T-helper 2 cell treated with Interferon-gamma antibody and Interleukin-4, amounts not matched to agents 5 μg/mL and 100 μg/mL, for 36 hours (primary cell): ENCODE results near the gene TRPM3.

Source experiments
- DNase-seq: peaks from one replicate; pipeline ENCODE4 v3.0.0; 2021; ENCODE audit warnings: low spot score
- H3K27ac Mint-ChIP-seq: one replicate; pipeline ENCODE4 v1.8.0; 2021; ENCODE audit warnings: mild to moderate bottlenecking, mixed read lengths
- H3K27me3 Mint-ChIP-seq: one replicate; pipeline ENCODE4 v1.8.0; 2021; ENCODE audit warnings: low read depth, mixed read lengths
- H3K36me3 Mint-ChIP-seq: one replicate; pipeline ENCODE4 v1.8.0; 2021; ENCODE audit warnings: low read depth, mixed read lengths
- H3K4me1 Mint-ChIP-seq: one replicate; pipeline ENCODE4 v1.8.0; 2021; ENCODE audit warnings: low read depth, mixed read lengths
- H3K4me3 Mint-ChIP-seq: one replicate; pipeline ENCODE4 v1.8.0; 2022; ENCODE audit warnings: mild to moderate bottlenecking, moderate library complexity, mixed read lengths
- H3K9me3 Mint-ChIP-seq: one replicate; pipeline ENCODE4 v1.8.0; 2021; ENCODE audit warnings: mixed read lengths

TRPM3 gene

GRCh38 chr9:70625078-70625477 is 496.3 kb downstream of the TRPM3 start:
- no peak overlapping the region for H3K27ac Mint-ChIP-seq
- H3K4me1 Mint-ChIP-seq: peaks cover 4% of the 10 kb centered on the region
- H3K27me3 Mint-ChIP-seq: peaks cover 11% of the 10 kb centered on the region
- no peaks in the 10 kb centered on the region for H3K36me3 Mint-ChIP-seq
- H3K9me3 Mint-ChIP-seq: no peaks in the 10 kb centered on the region
- DNase-seq: no peak
- H3K4me3 Mint-ChIP-seq: no peak overlapping the region

- Mint-ChIP-seq H3K4me3 (no peak overlapping the region), H3K4me1 (no peaks in the 10 kb centered on the region)
- DNase-seq: no peak
Observed at GRCh38 chr9:70618784-70619183, 502.6 kb downstream of the TRPM3 start.

DNA sequence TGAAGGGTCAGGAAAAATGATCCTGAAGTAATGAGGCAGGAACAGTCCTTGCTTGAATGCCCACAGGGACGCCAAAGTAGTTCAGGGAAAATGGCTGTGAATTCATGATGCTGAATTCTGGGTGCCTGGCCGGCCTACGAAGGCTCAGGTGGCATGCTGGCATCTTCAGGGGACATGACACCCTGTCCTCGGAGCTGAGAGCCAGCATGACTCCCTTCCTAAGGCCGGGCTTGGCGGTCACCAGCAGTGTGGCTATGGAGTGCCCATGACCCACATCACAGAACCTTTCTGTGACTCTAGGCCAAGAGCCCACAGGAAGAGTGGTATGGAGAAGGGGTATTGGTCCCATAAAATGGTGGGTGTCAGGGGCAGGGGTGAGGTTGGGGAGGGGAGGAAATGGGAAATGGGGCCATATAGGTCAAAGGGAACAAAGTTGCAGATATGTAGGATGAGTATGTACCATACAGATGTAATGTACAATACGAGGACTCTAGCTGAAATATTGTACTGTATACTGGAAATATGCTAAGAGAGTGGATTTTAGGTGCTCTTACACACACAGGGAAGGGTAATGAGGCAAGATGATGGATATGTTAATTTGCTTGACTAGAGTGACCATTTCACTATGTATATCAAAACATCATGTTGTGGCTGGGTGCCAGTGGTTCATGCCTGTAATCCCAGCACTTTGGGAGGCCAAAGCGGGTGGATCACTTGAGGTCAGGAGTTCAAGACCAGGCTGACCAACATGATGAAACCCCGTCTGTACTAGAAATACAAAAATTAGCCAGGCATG is 504.2 kb downstream of the TRPM3 start:
- no peak overlapping the region for H3K27ac Mint-ChIP-seq
- H3K27me3 Mint-ChIP-seq: peaks cover 3% of the 10 kb centered on the region
- no peaks in the 10 kb centered on the region for H3K36me3 Mint-ChIP-seq

More at GRCh38 chr9:70618784-70619183, 502.6 kb downstream of the TRPM3 start:
- Mint-ChIP-seq H3K36me3 (no peaks in the 10 kb centered on the region), H3K27me3 (no peaks in the 10 kb centered on the region), H3K9me3 (no peaks in the 10 kb centered on the region), H3K27ac (no peak overlapping the region)

GRCh38 chr9:70616228-70616990 is 505.0 kb downstream of the TRPM3 start:
- H3K9me3 Mint-ChIP-seq: no peaks in the 10 kb centered on the region
- no peak overlapping the region for H3K27ac Mint-ChIP-seq
- no peak for DNase-seq
- no peak overlapping the region for H3K4me3 Mint-ChIP-seq
- H3K36me3 Mint-ChIP-seq: no peaks in the 10 kb centered on the region
- peaks cover 3% of the 10 kb centered on the region for H3K27me3 Mint-ChIP-seq
- no peaks in the 10 kb centered on the region for H3K4me1 Mint-ChIP-seq

More for the DNA sequence above, 504.2 kb downstream of the TRPM3 start:
- Mint-ChIP-seq H3K9me3 (no peaks in the 10 kb centered on the region), H3K4me3 (no peak overlapping the region), H3K4me1 (no peaks in the 10 kb centered on the region)
- no peak for DNase-seq

DNA sequence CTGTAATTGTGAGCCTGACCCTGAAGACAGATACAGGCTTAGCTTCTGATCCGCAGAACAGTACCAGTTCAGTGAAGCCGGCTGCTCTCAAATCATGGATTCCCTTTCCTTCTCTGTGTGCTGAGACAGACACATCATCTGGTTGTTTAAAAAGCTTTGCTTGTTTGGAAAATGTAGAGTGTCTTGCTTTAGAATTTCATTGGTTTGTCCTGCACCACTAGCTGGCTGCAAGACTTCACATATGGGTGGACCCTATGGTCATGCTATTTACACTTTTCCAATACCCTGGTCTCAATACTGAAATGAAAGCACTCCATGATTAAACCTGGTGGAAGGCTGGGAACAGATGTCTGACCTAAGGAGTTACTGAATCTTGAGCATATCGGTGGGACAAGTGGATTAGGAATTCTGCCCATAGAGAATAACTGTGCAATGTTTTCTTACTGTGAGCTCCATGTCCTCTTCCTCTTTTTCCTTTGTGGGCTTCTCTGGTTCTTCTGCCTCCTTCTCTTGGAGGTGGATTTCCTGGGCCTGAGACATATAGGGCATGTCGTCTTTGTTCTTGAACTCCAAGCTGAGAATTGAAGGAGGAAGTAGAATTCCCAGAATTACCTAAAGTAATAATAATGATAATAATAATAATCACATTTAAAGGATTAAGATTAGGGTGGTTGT is 505.8 kb downstream of the TRPM3 start:
- Mint-ChIP-seq H3K4me3 (no peak overlapping the region), H3K36me3 (no peaks in the 10 kb centered on the region), H3K27ac (no peak overlapping the region), H3K27me3 (peaks cover 3% of the 10 kb centered on the region), H3K4me1 (no peaks in the 10 kb centered on the region), H3K9me3 (no peaks in the 10 kb centered on the region)
- no peak for DNase-seq

GRCh38 chr9:70614786-70615463 is 506.5 kb downstream of the TRPM3 start:
- Mint-ChIP-seq H3K4me3 (no peak overlapping the region), H3K4me1 (no peaks in the 10 kb centered on the region), H3K9me3 (no peaks in the 10 kb centered on the region), H3K36me3 (no peaks in the 10 kb centered on the region), H3K27me3 (peaks cover 3% of the 10 kb centered on the region), H3K27ac (no peak overlapping the region)
- DNase-seq: no peak

- Mint-ChIP-seq H3K9me3 (no peaks in the 10 kb centered on the region), H3K4me1 (no peaks in the 10 kb centered on the region), H3K4me3 (no peak overlapping the region), H3K27me3 (peaks cover 3% of the 10 kb centered on the region), H3K36me3 (no peaks in the 10 kb centered on the region), H3K27ac (no peak overlapping the region)
- no peak for DNase-seq
Observed at GRCh38 chr9:70613024-70613768, 508.2 kb downstream of the TRPM3 start.

DNA sequence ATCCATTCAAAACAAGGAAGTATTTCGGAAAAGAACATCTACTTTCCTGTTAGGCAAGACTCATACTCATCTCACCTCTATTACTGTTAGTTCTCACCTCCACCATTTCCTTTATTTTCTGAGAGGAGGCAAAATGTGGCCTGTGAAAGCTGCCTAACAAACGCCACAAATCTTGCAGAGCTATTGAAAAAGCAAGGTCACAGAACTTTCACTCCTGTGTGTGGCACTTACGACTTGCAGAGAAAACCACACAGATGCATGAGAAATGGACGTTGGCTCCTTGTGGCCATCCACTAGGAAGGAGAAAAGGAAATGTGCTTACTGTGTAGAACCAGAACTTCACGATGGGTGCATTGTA is 511.2 kb downstream of the TRPM3 start:
- no peaks in the 10 kb centered on the region for H3K4me1 Mint-ChIP-seq
- H3K27ac Mint-ChIP-seq: no peak overlapping the region
- DNase-seq: no peak
- no peaks in the 10 kb centered on the region for H3K9me3 Mint-ChIP-seq
- peaks cover 3% of the 10 kb centered on the region for H3K27me3 Mint-ChIP-seq
- no peak overlapping the region for H3K4me3 Mint-ChIP-seq
- no peaks in the 10 kb centered on the region for H3K36me3 Mint-ChIP-seq

GRCh38 chr9:70609542-70610286 is 511.7 kb downstream of the TRPM3 start:
- Mint-ChIP-seq H3K4me1 (no peaks in the 10 kb centered on the region), H3K27me3 (peaks cover 3% of the 10 kb centered on the region), H3K36me3 (no peaks in the 10 kb centered on the region), H3K27ac (no peak overlapping the region), H3K9me3 (no peaks in the 10 kb centered on the region), H3K4me3 (no peak overlapping the region)
- DNase-seq: no peak

DNA sequence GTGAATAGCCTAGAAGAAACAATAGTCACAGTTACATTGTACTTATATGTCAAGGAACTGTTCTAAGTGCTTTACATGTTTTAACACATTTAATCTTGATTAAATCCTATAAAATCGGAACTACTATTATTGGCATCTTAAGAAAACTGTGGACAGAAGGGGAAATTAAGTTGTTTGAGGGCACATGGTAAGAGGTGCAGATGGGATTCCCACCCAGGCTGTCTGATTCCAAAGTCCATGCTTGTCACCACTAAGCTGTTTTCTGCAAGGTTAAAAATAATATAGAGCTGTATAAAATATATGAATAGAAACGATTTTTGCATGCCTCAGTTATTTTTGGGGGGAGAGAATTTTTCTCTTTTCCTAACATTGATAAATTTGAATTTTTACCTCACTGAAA is 512.4 kb downstream of the TRPM3 start:
- Mint-ChIP-seq H3K9me3 (no peaks in the 10 kb centered on the region), H3K27me3 (peaks cover 3% of the 10 kb centered on the region), H3K36me3 (no peaks in the 10 kb centered on the region), H3K4me3 (no peak overlapping the region), H3K4me1 (no peaks in the 10 kb centered on the region), H3K27ac (no peak overlapping the region)
- DNase-seq: no peak

DNA sequence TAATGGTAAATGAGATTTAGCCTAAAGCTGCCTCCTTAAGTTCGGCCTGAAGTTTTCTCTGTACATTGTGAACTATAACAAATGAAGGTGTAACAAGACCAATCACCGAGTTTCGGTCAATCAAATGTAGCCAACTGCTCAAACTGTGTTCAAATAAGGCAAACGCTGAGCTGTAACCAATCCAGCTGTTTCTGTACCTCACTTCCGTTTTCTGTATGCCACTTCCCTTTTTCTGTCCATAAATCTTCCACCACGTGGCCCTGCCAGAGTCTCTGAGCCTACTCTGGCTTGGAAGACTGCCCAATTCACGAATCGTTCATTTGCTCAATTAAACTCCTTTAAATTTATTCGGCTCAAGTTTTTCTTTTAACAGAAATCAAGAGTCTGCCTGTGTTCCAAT is 513.5 kb downstream of the TRPM3 start:
- H3K27ac Mint-ChIP-seq: no peak overlapping the region
- no peak overlapping the region for H3K4me3 Mint-ChIP-seq
- DNase-seq: no peak
- no peaks in the 10 kb centered on the region for H3K4me1 Mint-ChIP-seq
- no peaks in the 10 kb centered on the region for H3K27me3 Mint-ChIP-seq
- H3K36me3 Mint-ChIP-seq: no peaks in the 10 kb centered on the region
- no peaks in the 10 kb centered on the region for H3K9me3 Mint-ChIP-seq

GRCh38 chr9:70607329-70607728 is 514.1 kb downstream of the TRPM3 start:
- Mint-ChIP-seq H3K4me1 (no peaks in the 10 kb centered on the region), H3K9me3 (no peaks in the 10 kb centered on the region), H3K4me3 (no peak overlapping the region), H3K27ac (no peak overlapping the region), H3K27me3 (no peaks in the 10 kb centered on the region), H3K36me3 (no peaks in the 10 kb centered on the region)
- no peak for DNase-seq

DNA sequence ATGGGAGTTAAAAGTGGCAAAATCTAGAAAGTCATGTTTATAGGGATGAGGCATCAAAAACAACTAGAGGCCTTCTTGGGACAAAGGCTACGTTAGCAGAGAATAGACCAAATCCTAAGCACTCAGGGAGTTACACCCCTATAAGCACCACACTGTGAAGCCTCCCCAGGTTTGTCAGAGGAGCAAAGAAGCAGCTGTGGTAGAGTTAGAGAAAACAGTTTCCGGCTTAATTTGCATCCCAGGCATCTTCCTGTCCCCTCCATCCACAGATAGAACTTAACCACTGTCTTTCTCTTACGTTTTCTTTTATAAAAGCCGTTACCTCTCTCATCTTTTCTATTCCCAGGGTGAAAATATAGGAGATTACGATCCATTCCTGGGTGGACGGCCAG is 518.4 kb downstream of the TRPM3 start:
- no peaks in the 10 kb centered on the region for H3K27me3 Mint-ChIP-seq
- no peak overlapping the region for H3K27ac Mint-ChIP-seq
- no peak overlapping the region for H3K4me3 Mint-ChIP-seq
- DNase-seq: no peak
- H3K4me1 Mint-ChIP-seq: no peaks in the 10 kb centered on the region
- no peaks in the 10 kb centered on the region for H3K36me3 Mint-ChIP-seq
- no peaks in the 10 kb centered on the region for H3K9me3 Mint-ChIP-seq
